ENCODE results near the gene ALKBH6. TPM values are rescaled to one million over a fixed set of nuclear protein-coding genes. Genes with fewer than 3 reads are reported as not detected.

The ALKBH6 gene
- total and polyA plus RNA-seq, 2 of the 13 experiments (the other 11 are each of a cell fraction or from before 2014, with no cell fraction given), result 13.7 to 18.1 TPM

GRCh38 chr19:36031308-36031707 lies 17.3 kb upstream of the ALKBH6 start (continued):
- TF ChIP-seq ZNF710 (CRISPR knock-in tag; IDR thresholded peaks at IDR 0.05; ENCODE audit: borderline replicate concordance) (no peak), ZNF652 (CRISPR knock-in tag; IDR thresholded peaks at IDR 0.05; ENCODE audit: borderline replicate concordance, low read depth) (no peak), ZNF296 (CRISPR knock-in tag; conservative IDR thresholded peaks at IDR 0.05) (no peak), REL (CRISPR knock-in tag; conservative IDR thresholded peaks at IDR 0.05) (no peak), ZNF414 (CRISPR knock-in tag; IDR thresholded peaks at IDR 0.05) (no peak), ZNF264 (CRISPR knock-in tag; IDR thresholded peaks at IDR 0.05) (no peak), ZKSCAN8 (CRISPR knock-in tag; IDR thresholded peaks at IDR 0.05; ENCODE audit: borderline replicate concordance) (no peak)
- TF ChIP-seq, protein P1, sequence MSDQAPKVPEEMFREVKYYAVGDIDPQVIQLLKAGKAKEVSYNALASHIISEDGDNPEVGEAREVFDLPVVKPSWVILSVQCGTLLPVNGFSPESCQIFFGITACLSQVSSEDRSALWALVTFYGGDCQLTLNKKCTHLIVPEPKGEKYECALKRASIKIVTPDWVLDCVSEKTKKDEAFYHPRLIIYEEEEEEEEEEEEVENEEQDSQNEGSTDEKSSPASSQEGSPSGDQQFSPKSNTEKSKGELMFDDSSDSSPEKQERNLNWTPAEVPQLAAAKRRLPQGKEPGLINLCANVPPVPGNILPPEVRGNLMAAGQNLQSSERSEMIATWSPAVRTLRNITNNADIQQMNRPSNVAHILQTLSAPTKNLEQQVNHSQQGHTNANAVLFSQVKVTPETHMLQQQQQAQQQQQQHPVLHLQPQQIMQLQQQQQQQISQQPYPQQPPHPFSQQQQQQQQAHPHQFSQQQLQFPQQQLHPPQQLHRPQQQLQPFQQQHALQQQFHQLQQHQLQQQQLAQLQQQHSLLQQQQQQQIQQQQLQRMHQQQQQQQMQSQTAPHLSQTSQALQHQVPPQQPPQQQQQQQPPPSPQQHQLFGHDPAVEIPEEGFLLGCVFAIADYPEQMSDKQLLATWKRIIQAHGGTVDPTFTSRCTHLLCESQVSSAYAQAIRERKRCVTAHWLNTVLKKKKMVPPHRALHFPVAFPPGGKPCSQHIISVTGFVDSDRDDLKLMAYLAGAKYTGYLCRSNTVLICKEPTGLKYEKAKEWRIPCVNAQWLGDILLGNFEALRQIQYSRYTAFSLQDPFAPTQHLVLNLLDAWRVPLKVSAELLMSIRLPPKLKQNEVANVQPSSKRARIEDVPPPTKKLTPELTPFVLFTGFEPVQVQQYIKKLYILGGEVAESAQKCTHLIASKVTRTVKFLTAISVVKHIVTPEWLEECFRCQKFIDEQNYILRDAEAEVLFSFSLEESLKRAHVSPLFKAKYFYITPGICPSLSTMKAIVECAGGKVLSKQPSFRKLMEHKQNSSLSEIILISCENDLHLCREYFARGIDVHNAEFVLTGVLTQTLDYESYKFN (CRISPR knock-in tag; conservative IDR thresholded peaks at IDR 0.05), result no peak

Data from HepG2 (cell line).